Lower leg skin (tissue), 3 donors: ENCODE results near the gene RAD23B.

Source experiments
- POLR2A ChIP-seq, 2 donors: fragments of 450-650 bp; IDR thresholded peaks; one replicate each; pipeline ENCODE4 v1.6.1; 2016 to 2017; ENCODE audit warnings: antibody characterized with exemption in 2 of 2, mild to moderate bottlenecking in 1 of 2, moderate library complexity in 1 of 2
- TF ChIP-seq, protein P1 (sequence below), 3 donors: fragments of 450-650 bp; IDR thresholded peaks; one replicate each; pipeline ENCODE4 v1.5.1; 2016; ENCODE audit warnings: antibody characterized with exemption in 3 of 3, mild to moderate bottlenecking in 3 of 3, moderate library complexity in 2 of 3

- TF ChIP-seq, protein P1, sequence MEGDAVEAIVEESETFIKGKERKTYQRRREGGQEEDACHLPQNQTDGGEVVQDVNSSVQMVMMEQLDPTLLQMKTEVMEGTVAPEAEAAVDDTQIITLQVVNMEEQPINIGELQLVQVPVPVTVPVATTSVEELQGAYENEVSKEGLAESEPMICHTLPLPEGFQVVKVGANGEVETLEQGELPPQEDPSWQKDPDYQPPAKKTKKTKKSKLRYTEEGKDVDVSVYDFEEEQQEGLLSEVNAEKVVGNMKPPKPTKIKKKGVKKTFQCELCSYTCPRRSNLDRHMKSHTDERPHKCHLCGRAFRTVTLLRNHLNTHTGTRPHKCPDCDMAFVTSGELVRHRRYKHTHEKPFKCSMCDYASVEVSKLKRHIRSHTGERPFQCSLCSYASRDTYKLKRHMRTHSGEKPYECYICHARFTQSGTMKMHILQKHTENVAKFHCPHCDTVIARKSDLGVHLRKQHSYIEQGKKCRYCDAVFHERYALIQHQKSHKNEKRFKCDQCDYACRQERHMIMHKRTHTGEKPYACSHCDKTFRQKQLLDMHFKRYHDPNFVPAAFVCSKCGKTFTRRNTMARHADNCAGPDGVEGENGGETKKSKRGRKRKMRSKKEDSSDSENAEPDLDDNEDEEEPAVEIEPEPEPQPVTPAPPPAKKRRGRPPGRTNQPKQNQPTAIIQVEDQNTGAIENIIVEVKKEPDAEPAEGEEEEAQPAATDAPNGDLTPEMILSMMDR (IDR thresholded peaks at IDR 0.05) = no peak
- TF ChIP-seq POLR2A (IDR thresholded peaks at IDR 0.05) = no peak
Observed at GRCh38 chr9:107332883-107333282, 49.8 kb downstream of the RAD23B start.
